GM18868 (cell line): Measurements from ENCODE around the gene IL1RAP.

ENCODE experiments used
- ATAC-seq: cut with Tn5 transposase; IDR thresholded peaks from one replicate; pipeline ENCODE4 v1.9.1; 2021; ENCODE audit warnings: mild to moderate bottlenecking, moderate library complexity; ENCODE audit not compliant: unreplicated experiment

IL1RAP gene

DNA sequence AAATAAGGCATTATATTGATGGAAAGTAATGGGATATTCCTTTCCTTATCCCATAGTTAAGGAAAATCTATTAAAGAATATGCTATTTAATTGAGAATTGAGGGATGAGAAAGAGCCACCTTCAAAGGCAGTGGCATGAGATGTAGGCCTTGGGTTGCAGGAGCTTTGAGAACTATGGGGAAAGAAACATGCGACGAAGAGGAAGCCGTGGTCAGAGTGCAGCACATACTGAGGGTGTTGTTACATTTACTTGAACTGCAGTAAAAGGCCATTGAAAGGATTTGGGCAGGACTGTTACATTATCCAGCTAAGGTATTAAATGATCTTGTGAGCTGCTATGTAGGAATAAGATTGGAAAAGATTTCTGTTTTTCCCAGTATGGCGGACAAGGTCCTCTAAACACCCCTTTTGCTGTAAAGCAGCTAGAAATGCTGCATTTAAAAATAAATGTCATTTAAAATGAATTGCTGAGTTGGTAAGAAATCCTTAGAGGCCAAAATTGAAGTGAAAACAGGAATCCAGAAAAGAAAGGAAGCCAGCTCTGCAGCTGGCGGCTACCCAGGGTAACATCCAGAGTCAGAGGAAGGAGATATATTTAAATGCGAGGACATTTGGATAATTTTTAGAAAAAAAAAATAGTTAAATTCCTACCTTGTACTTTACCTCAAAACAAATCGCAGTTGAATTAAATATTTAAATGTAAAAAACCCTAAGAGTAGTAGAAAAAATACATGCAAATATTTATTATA, 61.7 kb downstream of the IL1RAP start:
- no peak for ATAC-seq

DNA sequence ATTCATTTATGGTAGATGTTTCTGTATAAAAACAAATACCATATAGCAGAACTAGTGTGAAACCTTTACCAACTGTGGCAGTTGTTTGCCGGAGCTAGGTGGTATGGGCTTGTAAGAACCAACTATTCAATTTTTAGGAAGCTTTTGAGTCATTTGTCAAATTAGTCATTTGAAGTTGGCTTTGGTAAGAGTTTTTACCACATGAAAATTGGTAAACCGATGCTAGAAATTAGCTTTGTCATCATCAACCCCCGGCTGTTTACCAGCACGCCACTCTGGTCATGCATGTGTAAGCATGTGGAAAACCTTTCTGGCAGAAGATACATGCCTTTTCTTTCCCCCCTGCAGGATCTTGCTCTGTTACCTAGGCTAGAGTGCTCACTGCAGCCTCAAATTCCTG, 63.3 kb downstream of the IL1RAP start:
- ATAC-seq, result no peak

DNA sequence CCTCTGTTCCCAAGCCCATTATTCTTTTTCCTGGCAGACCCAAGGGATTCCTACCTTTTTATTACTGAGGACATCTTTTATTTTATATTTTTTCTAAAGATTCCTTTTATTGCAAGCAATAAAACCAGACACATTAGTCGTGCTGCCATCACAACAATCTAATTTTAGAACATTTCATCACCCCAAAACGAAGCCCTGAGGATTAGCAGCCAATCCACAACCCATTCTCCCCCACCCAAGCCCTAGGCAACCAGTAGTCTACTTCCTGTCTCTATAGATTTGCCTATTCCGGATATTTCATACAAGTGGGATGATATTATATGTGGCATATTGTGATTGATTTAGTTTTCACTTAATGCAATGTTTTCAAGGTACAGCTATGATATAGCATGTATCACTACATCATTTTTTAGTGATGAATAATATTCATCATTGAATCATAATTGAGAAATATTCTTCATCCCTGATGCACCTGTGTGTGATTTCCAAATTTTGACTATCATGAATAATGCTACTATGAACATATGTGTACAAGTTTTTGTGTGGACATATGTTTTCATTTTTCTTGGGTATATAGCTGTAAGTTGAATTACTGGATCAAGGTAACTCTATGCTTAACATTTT, 65.7 kb downstream of the IL1RAP start:
- ATAC-seq, result no peak

DNA sequence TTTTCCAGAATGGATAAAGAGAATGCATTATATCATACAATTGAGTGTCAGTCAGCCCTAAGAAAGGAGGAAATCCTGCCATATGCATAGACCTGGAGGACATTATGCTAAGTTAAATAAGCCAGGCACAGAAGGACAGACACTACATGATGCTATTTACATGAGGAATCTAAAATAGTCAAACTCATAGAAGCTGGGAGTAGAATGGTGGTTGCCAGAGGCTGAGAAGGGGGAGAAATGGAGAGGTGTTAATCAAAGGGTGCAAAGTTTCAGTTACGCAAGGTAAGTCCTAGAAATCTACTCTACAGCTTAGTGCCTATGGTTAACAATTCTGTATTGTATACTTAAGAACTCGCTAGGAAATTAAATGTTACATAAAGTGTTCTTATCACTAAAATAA, 66.5 kb downstream of the IL1RAP start:
- ATAC-seq, result no peak

DNA sequence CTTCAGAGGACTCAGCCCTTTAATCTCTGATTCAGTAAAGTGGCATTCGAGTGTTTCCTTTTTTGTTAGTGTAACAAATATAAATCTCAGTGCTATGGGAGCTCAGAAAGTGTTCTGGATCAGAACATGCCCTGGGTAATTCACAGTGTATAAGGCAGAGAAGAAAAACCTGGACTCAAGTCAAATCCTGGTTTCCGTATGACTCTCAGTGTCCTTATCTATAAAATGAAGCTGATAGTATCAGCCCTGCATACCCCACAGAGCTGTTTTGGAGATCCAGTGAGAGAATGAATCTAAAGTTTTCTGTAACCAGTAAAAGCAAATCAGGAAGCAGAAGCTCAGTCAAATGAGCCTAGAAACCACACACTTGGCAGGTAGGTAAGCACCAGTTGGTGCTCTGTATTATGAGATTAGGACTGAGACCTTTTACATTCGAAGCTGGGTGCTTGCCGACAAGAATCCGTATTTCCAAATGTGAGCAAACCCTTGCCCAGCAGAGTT, 67.2 kb downstream of the IL1RAP start:
- no peak for ATAC-seq

DNA sequence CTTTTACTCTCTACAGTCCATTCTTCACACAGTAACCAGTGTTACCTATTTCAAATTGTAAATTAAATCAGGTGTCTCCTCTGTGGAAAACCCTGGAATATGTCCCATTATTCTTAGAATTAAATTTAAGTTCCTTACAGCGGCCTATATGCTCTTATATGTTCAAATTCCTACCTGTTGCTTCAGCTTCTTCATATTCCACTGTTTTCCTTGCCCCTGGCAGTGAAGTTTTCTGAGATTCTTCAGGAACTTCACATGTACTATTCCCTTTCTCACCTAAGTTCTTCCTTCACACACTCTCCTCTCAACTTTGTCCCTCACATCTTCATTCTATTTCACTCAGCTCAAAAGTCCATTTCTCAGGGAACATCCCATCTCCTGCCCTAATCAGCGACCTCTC, 68.8 kb downstream of the IL1RAP start:
- ATAC-seq, result no peak

DNA sequence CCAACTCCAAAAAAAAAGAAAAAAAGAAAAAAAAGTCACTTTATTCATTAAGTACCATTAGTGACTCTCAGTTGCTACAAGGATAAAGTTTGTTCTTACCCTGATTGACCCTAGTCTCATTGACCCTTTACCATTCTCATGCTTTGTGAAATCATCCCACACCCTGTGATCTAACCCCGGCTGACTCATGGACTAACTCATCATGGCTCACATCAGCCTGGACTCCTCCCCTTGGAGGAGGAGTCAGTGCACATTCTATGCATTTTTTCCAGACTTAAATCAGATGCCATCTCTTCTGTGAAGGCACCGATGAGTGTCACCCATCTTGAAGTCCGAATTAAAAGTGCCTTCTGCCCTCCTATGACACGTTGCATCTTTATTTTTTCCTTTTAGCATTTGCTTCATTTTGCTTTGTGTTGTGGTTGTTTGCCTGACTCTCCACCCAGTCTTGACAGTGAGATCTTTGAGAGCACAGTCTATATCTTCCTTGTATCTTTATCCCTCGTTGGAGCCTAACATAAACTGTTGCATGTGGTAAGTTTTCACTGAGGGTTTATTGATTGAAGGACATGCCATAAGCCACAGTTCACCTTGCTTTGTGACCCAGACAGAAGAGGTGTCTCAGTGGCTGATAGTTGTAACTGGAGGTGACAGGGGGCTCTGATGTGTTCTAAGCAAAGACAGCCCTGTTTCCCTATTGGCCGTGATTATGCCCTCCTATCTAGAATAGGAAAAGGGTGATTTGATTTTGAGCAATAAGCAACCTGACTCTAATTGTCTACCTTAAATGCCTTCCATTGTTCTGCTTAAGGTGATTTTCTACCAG, 72.1 kb downstream of the IL1RAP start:
- peak; percentile 48 for ATAC-seq

DNA sequence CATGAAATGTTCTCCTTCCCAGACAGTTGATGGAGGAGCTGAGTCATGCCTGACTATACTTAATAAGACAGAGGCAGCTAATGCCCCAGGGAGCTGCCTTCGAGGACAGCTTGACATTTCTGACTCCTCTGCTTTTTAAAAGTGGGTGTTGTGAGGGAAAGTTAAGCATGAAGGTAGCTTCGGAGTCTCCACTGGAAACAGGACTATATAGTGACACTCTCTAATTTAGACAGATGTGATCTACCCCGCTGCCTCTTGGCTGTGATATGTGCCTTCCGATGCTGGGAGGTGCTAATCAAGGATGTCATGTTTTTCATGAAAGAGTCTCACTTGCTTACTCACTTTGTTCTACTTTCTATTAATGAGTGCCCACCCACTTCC, 72.7 kb downstream of the IL1RAP start:
- peak; percentile 47 for ATAC-seq

DNA sequence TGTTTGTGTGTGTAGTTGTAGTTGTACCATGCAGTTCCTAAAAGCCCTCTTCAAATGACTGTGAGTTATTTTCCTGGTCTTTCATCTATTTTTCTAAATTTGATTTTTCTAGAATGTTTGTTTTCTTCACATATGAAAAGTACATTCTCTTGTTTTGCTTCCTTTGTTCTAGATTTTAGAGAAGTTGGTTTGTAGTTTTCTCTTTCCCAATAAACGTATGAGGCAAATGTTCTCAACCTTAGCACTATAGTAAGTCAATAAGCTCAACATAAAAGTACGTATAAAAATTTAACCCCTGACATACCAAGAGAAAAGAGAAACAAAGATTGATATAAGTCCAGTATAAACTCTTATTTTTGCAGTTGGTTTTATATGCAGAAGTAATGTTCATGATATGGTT, 74.7 kb downstream of the IL1RAP start:
- no peak for ATAC-seq

DNA sequence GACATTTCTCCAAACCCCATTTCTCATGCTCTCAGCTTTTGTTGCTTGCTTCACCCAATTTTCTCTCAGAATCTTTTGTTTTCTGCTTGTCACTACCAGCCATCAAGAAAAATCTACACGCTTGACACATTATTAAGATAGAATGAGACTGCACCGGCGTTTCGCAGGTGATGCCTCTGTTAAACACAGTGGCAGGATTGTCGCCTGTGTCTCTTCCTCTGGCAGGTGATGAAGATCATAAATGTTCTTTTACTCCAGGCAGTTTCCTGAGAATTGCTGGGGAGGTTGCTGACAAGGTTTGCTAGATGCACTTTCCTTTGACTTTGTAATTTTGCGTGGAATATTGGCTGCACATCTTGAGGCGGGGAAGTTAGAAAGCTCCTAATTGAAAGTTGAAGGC, 75.4 kb downstream of the IL1RAP start:
- no peak for ATAC-seq

DNA sequence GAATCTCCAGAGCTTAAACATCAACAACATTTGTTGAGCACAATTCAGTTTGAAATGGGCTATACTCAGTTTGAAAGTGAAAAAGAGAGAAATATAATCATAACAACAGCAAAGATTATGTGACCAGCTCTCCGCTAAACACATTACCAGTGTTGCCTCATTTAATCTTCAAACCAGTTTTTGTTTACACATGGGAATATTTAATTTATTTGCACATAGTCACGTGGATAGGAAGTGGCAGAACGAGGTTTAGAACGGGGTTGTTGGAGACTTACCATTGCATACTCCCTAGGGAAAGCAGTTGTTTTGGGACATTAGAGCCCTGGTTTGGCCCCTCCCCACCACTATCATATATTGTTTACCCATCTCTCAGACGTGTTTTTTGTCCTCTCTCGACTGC, 77.2 kb downstream of the IL1RAP start:
- no peak for ATAC-seq

DNA sequence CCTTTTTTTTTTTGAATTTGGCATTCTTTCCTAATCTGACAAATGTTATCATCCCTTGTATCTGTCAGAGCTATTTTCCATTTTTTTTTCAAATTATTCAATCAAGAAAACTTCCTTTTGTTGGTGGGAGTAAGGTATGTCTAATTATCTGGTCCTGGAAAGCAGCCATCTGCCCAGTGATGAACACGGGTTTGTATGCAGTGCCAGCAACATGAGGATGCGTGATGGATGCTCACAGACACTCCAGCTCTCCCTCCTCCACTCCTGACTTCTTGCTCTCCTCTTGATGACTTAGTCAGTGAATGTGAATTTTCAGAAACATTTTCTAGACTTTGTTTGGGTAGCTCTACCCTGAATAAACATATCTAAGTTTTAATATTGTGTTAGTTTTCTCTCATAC, 79.2 kb downstream of the IL1RAP start:
- no peak for ATAC-seq

DNA sequence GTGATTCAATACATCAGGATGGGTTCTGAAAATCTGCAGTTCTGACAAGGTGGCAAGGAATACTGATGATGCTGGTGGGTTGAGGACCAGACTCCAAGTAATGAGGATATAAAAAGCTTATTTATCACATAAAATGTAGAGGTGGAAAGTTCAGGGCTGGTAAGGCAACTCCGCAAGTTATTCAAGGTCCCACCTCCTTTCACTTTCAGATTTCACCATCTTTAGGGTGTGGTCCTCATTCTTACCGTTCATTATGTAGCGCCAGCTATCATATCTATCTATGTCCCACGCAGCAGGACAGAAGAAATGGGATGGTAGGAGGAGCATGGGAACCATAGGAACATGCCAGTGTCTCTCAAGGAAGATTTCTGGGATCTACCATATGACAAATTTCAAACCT, 80.3 kb downstream of the IL1RAP start:
- no peak for ATAC-seq

DNA sequence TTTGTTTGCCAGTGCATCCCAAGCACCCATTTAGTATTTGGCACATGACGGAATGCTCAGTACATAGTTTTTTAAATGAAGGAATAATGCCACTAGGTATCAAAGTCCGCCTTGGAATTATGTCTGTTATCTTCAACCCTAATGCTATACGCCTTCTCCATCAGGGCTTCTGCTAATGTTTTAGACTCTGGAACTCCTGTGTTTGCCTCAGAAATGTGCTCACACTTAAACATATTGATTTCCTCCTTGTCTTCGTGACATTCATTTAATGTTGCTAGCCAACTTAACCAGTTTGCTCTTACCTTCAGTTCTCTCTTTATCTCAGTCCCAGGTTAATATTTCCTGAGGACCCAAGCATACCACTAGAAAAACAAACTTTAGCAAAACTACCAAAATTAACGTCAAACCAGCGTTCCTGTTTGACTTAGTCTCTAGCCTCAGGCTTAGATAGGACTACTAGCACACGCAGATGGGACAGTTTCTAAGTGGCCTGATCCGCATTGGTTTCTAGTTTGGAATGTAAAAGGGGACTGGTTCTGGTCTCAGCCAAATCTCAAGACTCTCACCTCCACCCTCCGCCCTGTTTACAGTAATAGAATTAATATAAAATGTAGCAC, 81.4 kb downstream of the IL1RAP start:
- ATAC-seq, result no peak

DNA sequence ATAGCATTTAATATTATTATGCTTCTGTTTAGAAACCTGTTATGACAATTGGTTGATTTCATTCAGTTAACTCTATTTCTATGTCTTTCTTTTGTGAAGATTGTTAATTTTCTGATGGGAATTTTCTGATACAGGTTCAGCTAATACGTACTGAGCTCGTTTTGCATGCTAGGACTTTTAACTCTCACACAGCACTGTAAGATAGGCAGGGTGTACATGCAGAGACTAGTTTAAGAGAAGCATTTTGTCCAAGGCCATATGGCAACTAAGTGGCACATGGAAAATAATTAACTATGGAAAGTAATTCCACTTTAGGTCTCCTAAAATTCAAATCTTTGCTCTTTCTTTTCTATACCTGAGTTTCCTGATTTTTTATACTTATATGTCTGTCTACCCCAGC, 81.9 kb downstream of the IL1RAP start:
- no peak for ATAC-seq

DNA sequence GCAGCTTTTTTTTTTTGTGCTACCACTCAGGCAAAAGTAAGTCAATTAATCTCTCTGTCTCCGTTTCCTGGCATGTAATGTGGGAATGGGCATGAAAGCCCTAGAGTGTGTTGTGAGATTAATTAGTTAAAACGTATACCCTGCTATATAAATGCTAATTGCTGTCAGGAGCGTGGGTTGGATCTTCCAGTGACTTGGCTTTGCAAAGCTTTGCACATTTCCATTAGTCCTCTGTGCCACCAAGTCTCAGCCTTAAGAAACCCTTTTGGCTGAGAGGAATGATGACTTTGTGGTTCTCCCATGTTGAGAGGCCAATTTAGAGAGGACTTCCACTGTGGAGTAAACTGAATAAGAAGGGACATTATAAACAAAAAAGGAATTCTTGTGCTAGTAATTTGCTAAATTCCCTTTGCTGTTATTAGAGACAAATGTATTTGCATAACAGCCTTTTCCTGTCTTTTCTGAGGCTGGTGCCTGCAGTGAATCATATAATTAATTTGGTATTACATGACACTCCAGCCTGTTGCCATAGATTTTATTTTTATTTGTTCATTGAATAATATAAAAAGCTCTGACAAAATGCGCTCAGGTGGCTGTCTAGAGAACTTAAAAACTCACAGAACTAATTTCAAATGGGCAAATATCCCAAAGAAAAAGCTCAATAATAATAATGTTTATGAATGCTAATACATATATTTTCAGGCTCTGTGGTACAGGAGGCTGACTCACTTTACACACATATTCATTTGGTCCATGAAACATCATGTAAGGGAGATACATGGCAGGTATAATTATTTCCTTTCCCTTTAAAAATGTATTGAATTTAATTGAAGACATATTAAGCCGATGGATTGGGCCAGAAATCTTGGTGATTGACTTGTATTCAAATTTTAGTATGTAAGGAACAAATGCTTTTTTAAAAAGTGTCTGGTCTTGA, 82.7 kb downstream of the IL1RAP start:
- ATAC-seq, result no peak

DNA sequence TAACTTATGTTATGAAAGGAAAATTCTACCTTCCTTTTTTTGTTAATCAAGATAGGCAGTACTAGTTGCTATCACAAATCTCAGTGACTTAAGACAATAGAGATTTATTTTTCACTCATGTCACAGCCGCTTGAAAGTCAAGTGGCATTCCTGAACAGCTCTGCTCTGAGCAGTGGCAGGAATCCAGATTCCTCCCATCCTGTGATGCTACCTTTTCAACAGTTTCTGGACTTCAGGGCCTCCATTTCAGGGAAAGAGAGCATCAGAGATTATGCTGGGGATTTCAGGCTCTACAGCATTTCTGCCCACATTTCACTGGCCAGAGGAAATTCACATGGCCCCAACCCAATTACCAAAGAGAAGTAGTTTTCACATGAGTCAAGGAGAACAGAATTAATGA, 83.4 kb downstream of the IL1RAP start:
- no peak for ATAC-seq

DNA sequence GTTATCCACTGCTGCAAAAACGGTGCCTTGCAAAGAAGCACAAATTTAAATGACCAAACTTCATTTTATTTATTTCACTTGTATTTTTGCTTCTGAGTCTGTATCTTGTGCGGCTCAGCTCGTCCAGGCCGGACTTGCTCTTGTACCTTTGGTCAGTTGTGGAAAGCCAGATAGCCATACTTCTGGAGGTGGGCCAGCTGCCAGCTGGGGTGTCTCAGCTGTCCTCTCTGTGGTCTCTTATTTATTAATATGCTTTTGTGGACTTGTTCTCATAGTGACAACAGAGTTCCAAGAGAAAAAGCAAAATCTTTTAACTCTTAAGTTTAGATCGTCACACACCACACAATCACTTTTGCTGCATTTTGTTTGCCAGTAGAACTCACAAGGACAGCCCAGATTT, 87.7 kb downstream of the IL1RAP start:
- ATAC-seq, result no peak

DNA sequence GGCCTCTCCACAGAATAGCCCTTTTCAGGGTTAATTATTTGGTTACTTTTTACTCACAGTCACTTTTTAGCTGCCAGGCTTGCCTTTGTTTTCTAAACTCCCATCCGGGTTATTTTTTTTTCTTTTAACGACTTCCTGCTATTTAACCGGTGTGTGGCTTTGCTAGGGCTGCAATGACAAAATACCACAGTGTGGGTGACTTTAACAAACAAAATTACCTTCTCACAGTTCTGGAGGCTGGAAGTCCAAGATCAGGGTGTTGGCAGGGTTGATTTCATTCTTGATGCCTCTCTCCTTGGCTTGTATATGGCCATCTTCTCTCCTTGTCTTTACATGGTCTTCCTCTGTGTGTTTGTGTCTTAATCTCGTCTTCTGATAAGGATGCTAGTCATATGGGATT, 91.5 kb downstream of the IL1RAP start:
- ATAC-seq, result no peak

DNA sequence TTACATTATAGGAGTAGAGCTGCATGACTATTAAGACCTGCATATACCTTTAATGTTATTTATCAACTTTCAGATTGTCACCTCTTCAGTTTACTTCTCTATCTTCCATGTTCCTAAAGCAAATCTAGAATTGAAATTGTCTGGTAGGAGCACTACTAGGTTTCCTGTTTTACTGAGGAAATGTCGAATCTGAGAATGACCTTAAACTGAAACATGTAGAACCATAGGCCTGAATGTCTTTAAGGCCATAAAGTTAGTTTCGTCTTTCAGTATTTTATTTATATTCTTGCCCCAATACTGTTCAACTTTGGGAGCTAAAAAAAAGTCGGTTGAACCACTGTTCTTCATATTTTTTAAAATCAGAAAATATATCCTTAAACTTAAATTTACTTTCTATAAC, 92.7 kb downstream of the IL1RAP start:
- ATAC-seq, result no peak
